Measurements from ENCODE around the gene UBE2D2. TPM values are rescaled to one million over a fixed set of nuclear protein-coding genes. Genes with fewer than 3 reads are reported as not detected.
"Not testable (repeated sequence)": the region's sequence is repeated elsewhere in the genome, so short reads cannot be mapped to it uniquely, and the experiment has no call there.

UBE2D2 gene
- total RNA-seq, 1 experiment from 2014 or later: 167 TPM

DNA sequence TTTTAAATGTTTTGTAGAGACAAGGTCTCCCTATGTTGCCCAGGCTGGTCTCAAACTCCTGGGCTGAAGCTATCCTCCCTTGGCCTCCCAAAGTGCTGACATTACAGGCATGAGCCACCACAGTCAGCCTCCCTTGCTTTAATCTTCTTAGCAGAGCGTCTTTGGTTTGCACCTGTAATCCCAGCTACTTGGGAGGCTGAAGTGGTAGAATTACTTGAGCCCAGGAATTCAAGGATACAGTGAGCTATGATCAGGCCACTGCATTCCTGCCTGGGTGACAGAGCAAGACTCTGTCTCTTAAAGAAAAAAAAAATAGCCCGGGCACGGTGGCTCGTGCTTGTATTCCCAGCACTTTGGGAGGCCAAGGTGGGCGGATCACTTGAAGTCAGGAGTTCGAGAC is 27.8 kb downstream of the UBE2D2 start:
- Histone ChIP-seq H3K36me3 (replicated peaks; ENCODE audit: control insufficient read depth, insufficient read depth, low read length) (no peaks in the 10 kb centered on the region), H3K27me3 (ENCODE audit: control insufficient read depth, insufficient read depth, low read length) (no peaks in the 10 kb centered on the region), H3K4me3 (ENCODE audit: insufficient read depth, low read depth, low read length) (no peak overlapping the region)
- no peak for DNase-seq

DNA sequence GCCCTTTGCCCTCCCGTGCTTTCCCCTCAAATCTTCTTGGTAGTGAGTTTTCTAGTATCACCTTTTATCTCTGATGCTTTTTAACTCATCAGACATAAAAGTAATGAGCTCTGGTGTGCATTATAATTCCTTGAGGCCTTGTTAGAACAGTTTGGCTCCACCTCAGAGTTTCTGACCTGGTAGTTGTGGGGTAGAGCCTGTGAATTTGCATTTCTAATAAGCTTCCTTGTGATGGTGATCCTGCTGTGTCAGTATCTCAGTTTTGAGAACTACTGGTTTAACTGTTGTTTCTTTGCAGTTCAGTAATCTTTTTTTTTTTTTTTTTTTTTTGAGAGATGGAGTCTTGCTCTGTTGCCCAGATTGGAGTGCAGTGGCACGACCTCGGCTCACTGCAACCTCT is 31.1 kb downstream of the UBE2D2 start:
- DNase-seq: peak; percentile 22
- Histone ChIP-seq H3K4me3 (ENCODE audit: insufficient read depth, low read depth, low read length) (no peak overlapping the region), H3K27me3 (ENCODE audit: control insufficient read depth, insufficient read depth, low read length) (no peaks in the 10 kb centered on the region), H3K36me3 (replicated peaks; ENCODE audit: control insufficient read depth, insufficient read depth, low read length) (no peaks in the 10 kb centered on the region)

GRCh38 chr5:139593076-139593475 is 31.9 kb downstream of the UBE2D2 start:
- DNase-seq; H3K36me3 ChIP-seq (replicated peaks; ENCODE audit: control insufficient read depth, insufficient read depth, low read length); H3K4me3 ChIP-seq (ENCODE audit: insufficient read depth, low read depth, low read length); H3K27me3 ChIP-seq (ENCODE audit: control insufficient read depth, insufficient read depth, low read length): not testable (repeated sequence)

GRCh38 chr5:139593716-139594319 is 32.7 kb downstream of the UBE2D2 start:
- DNase-seq: no peak
- no peaks in the 10 kb centered on the region for H3K27me3 ChIP-seq (ENCODE audit: control insufficient read depth, insufficient read depth, low read length)
- H3K36me3 ChIP-seq (replicated peaks; ENCODE audit: control insufficient read depth, insufficient read depth, low read length): no peaks in the 10 kb centered on the region
- no peak overlapping the region for H3K4me3 ChIP-seq (ENCODE audit: insufficient read depth, low read depth, low read length)

DNA sequence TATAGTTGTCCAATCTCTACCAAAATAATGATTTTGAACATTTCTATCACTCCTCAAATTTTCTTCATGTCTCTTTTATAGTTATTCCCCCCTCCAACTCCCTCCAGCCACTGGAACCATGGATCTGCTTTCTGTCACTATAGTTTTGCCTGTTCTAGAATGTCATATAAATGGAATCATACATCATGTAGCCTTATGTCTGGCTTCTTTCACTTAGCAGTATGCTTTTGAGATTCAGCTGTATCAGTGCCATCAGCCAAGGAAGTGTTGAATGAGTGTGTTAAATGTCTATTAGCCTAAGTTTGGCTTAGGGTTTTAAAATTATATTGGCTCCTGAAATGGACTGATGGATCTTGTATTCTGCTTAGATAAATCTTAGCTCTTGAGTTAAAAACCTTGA is 36.0 kb downstream of the UBE2D2 start:
- no peaks in the 10 kb centered on the region for H3K27me3 ChIP-seq (ENCODE audit: control insufficient read depth, insufficient read depth, low read length)
- H3K4me3 ChIP-seq (ENCODE audit: insufficient read depth, low read depth, low read length): no peak overlapping the region
- H3K36me3 ChIP-seq (replicated peaks; ENCODE audit: control insufficient read depth, insufficient read depth, low read length): peaks cover 2% of the 10 kb centered on the region; the same call in 1 of the 2 replicates
- DNase-seq: no peak

DNA sequence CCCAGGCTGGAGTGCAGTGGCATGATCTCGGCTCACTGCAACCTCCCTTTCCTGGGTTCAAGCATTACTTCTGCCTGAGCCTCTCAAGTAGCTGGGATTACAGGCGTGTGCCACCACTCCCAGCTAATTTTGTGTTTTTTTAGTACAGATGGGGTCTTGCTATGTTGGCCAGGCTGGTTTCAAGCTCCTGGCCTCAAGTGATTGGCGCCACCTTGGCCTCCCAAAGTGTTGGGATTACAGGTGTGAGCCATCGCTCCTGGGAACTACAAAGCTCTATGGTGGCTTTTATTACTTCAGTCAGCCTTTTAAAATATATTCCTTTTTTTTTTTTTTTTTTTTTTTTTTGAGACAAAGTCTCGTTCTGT is 37.4 kb downstream of the UBE2D2 start:
- not testable (repeated sequence) for DNase-seq; H3K4me3 ChIP-seq (ENCODE audit: insufficient read depth, low read depth, low read length)

DNA sequence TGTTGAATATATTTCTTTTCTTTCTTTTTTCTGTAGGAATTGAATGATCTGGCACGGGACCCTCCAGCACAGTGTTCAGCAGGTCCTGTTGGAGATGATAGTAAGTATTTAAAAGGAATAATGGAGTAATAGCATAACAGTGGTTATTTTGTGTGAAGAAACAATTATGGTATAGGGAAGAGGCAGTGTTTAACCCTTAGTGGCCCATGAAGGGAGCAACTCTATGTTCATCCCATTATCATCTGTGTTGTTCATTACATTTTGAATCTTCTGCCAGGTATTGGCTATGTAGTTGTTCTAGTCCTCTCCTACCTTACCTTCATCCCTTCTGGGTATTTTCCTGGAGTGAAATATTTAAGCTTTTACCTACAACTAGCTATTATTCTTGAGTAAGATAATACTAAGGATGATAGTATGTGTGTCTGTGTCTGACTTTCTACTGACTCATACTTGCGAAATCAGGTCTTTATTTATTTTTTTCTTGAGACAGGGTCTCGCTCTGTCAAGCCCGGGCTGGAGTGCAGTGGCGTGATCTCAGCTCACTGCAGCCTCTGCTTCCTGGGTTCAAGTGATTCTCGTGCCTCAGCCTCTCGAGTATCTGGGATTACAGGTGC is 39.3 kb downstream of the UBE2D2 start:
- H3K36me3 ChIP-seq (replicated peaks; ENCODE audit: control insufficient read depth, insufficient read depth, low read length): peaks cover 2% of the 10 kb centered on the region; the same call in 1 of the 2 replicates
- no peaks in the 10 kb centered on the region for H3K27me3 ChIP-seq (ENCODE audit: control insufficient read depth, insufficient read depth, low read length)
- H3K4me3 ChIP-seq (ENCODE audit: insufficient read depth, low read depth, low read length): no peak overlapping the region
- no peak for DNase-seq

More for the DNA sequence above, 37.4 kb downstream of the UBE2D2 start:
- H3K27me3 ChIP-seq (ENCODE audit: control insufficient read depth, insufficient read depth, low read length); H3K36me3 ChIP-seq (replicated peaks; ENCODE audit: control insufficient read depth, insufficient read depth, low read length): not testable (repeated sequence)

DNA sequence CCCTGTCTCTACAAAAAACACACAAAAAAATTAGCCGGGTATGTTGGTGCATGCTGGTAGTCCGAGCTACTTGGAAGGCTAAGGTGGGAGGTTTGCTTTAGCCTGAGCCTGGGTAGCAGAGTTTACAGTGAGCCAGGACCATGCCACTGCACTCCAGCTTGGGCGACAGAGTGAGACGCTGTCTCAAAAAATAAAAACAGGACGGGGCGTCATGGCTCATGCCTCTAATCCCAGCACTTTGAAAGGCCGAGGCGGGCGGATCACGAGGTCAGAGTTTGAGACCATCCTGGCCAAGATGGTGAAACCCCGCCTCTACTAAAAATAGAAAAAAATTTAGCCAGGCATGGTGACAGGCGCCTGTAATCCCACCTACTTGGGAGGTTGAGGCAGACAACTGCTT is 40.3 kb downstream of the UBE2D2 start:
- Histone ChIP-seq H3K27me3 (ENCODE audit: control insufficient read depth, insufficient read depth, low read length) (no peaks in the 10 kb centered on the region), H3K4me3 (ENCODE audit: insufficient read depth, low read depth, low read length) (no peak overlapping the region), H3K36me3 (replicated peaks; ENCODE audit: control insufficient read depth, insufficient read depth, low read length) (peaks cover 2% of the 10 kb centered on the region; the same call in 1 of the 2 replicates)
- DNase-seq: no peak

DNA sequence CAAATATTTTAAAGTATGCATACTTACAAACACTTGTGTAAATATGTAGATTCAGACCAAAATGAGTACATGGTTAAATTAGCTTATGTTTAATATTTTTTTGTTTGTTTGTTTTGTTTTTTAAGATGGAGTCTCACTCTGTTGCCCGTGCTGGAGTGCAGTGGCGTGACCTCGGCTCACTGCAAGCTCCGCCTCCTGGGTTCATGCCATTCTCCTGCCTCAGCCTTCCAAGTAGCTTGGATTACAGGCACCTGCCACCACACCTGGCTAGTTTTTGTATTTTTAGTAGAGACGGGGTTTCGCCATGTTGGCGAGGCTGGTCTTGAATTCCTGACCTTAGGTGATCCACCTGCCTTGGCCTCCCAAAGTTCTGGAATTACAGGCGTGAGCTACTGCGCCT is 40.8 kb downstream of the UBE2D2 start:
- H3K4me3 ChIP-seq (ENCODE audit: insufficient read depth, low read depth, low read length); DNase-seq; H3K27me3 ChIP-seq (ENCODE audit: control insufficient read depth, insufficient read depth, low read length); H3K36me3 ChIP-seq (replicated peaks; ENCODE audit: control insufficient read depth, insufficient read depth, low read length): not testable (repeated sequence)

DNA sequence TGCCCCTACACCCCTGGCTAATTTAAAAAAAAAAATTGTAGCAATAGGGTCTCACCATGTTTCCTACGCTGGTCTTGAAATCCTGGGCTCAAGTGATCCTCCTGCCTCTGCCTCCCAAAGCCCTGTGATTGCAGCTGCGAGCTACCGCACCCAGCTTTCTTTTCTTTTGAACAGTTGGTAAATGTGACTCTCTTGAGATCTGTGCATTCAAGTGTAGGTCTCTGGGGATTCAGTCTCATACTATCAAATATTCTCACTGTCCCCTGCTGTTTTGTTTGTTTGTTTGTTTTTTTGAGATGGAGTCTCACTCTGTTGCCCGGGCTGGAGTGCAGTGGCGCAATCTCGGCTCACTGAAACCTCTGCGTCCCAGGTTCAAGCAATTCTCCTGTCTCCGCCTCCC is 44.7 kb downstream of the UBE2D2 start:
- Histone ChIP-seq H3K36me3 (replicated peaks; ENCODE audit: control insufficient read depth, insufficient read depth, low read length) (peaks cover 2% of the 10 kb centered on the region; the same call in 1 of the 2 replicates), H3K4me3 (ENCODE audit: insufficient read depth, low read depth, low read length) (no peak overlapping the region), H3K27me3 (ENCODE audit: control insufficient read depth, insufficient read depth, low read length) (no peaks in the 10 kb centered on the region)
- DNase-seq: no peak

- no peak for DNase-seq
- no peak overlapping the region for H3K4me3 ChIP-seq (ENCODE audit: insufficient read depth, low read depth, low read length)
- H3K27me3 ChIP-seq (ENCODE audit: control insufficient read depth, insufficient read depth, low read length): no peaks in the 10 kb centered on the region
- H3K36me3 ChIP-seq (replicated peaks; ENCODE audit: control insufficient read depth, insufficient read depth, low read length): no peaks in the 10 kb centered on the region; the same call in 1 of the 2 replicates
Measured at GRCh38 chr5:139611703-139612584, 50.8 kb downstream of the UBE2D2 start.

GRCh38 chr5:139619861-139620260 is 58.7 kb downstream of the UBE2D2 start:
- Histone ChIP-seq H3K27me3 (ENCODE audit: control insufficient read depth, insufficient read depth, low read length) (no peaks in the 10 kb centered on the region), H3K4me3 (ENCODE audit: insufficient read depth, low read depth, low read length) (no peak overlapping the region), H3K36me3 (replicated peaks; ENCODE audit: control insufficient read depth, insufficient read depth, low read length) (peaks cover 11% of the 10 kb centered on the region)
- no peak for DNase-seq

DNA sequence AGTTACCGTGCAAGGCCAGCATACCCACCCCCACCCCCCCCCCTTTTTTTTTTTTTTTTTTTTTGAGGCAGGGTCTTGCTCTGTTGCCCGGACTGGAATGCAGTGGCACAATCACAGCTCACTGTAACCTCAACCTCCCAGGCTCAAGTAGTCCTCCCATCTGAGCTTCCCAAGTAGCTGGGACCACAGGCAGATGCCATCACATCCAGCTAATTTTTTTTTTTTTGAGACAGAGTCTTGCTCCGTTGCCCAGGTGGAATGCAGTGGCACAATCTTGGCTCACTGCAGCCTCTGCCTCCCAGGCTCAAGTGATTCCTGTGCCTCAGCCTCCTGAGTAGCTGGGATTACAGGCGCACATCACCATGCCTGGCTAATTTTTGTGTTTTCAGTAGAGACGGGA is 64.3 kb downstream of the UBE2D2 start:
- H3K4me3 ChIP-seq (ENCODE audit: insufficient read depth, low read depth, low read length); H3K27me3 ChIP-seq (ENCODE audit: control insufficient read depth, insufficient read depth, low read length); DNase-seq: not testable (repeated sequence)
- peaks cover 26% of the 10 kb centered on the region for H3K36me3 ChIP-seq (replicated peaks; ENCODE audit: control insufficient read depth, insufficient read depth, low read length)

GRCh38 chr5:139630855-139631254 is 69.7 kb downstream of the UBE2D2 start:
- no peaks in the 10 kb centered on the region for H3K27me3 ChIP-seq (ENCODE audit: control insufficient read depth, insufficient read depth, low read length)
- no peak for DNase-seq
- peaks cover 18% of the 10 kb centered on the region for H3K36me3 ChIP-seq (replicated peaks; ENCODE audit: control insufficient read depth, insufficient read depth, low read length)
- no peak overlapping the region for H3K4me3 ChIP-seq (ENCODE audit: insufficient read depth, low read depth, low read length)
